Measurements from ENCODE around the gene CPXM2. TPM values are rescaled to one million over a fixed set of nuclear protein-coding genes. Genes with fewer than 3 reads are reported as not detected.

CPXM2 gene
- total and polyA plus RNA-seq, 10 of the 15 experiments (the other 5 are each of a cell fraction or from before 2014, with no cell fraction given): 0.08 to 1.1 (median 0.58) TPM

DNA sequence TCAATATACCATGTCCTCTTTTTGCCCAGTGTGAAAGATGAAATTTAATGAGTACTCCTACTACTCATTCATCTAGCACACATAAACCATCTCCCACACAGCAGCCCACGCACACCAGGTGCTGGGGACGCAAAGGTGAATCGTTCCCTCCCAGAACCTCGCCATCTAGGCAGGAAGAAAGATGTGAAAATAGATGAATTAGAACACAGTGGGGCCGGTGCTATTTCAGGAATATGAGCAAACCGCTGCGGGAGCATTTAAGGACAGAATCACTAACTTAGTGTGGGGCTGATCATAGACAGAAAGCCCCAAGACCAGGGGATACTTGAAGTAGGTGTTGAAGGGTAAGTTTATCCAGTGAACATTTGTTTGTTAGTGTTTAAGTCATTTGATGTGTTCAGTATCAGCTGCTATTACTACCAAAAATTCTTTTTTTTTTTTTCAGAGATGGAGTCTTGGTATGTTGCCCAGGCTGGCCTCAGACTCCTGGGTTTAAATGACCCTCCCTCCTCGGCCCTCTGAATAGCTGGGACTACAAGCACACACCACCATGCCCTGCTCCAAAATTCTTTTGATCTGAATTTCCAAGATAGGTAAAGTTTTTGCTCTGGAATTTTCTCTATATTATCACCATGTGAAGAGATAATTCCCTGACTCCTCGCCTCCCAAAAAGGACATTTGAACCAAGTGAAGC is 48.8 kb downstream of the CPXM2 start (continued):
- TF ChIP-seq, protein P1, sequence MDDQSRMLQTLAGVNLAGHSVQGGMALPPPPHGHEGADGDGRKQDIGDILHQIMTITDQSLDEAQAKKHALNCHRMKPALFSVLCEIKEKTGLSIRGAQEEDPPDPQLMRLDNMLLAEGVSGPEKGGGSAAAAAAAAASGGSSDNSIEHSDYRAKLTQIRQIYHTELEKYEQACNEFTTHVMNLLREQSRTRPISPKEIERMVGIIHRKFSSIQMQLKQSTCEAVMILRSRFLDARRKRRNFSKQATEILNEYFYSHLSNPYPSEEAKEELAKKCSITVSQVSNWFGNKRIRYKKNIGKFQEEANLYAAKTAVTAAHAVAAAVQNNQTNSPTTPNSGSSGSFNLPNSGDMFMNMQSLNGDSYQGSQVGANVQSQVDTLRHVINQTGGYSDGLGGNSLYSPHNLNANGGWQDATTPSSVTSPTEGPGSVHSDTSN (IDR thresholded peaks at IDR 0.05; ENCODE audit: insufficient replicate concordance, low read depth, low read length): no peak
- TF ChIP-seq CBX3 (IDR thresholded peaks at IDR 0.05; ENCODE audit: borderline replicate concordance, low read depth): no peak
- no peak for TF ChIP-seq NBN (IDR thresholded peaks at IDR 0.05)
- TF ChIP-seq ZNF207 (IDR thresholded peaks at IDR 0.05; ENCODE audit: borderline replicate concordance): no peak
- TF ChIP-seq RAD21 (IDR thresholded peaks at IDR 0.05; ENCODE audit: insufficient read depth, low read depth, low read length): no peak
- no peak for TF ChIP-seq KAT2A (conservative IDR thresholded peaks at IDR 0.05; ENCODE audit: control insufficient read depth, low read depth, low read length)
- no peak for TF ChIP-seq ZNF24 (IDR thresholded peaks at IDR 0.05)
- TF ChIP-seq NR2F1 (conservative IDR thresholded peaks at IDR 0.05): no peak
- TF ChIP-seq PML (IDR thresholded peaks at IDR 0.05; ENCODE audit: low read length): no peak
- TF ChIP-seq EGR1 (IDR thresholded peaks at IDR 0.05; ENCODE audit: borderline replicate concordance in 1 of 2, low read depth in 2 of 2, low read length in 2 of 2): peak in 1 of 2 experiments; percentile 48; a peak in 1 of 3 replicates
- TF ChIP-seq, protein P2, sequence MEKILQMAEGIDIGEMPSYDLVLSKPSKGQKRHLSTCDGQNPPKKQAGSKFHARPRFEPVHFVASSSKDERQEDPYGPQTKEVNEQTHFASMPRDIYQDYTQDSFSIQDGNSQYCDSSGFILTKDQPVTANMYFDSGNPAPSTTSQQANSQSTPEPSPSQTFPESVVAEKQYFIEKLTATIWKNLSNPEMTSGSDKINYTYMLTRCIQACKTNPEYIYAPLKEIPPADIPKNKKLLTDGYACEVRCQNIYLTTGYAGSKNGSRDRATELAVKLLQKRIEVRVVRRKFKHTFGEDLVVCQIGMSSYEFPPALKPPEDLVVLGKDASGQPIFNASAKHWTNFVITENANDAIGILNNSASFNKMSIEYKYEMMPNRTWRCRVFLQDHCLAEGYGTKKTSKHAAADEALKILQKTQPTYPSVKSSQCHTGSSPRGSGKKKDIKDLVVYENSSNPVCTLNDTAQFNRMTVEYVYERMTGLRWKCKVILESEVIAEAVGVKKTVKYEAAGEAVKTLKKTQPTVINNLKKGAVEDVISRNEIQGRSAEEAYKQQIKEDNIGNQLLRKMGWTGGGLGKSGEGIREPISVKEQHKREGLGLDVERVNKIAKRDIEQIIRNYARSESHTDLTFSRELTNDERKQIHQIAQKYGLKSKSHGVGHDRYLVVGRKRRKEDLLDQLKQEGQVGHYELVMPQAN (conservative IDR thresholded peaks at IDR 0.05): no peak
- no peak for TF ChIP-seq PAX8 (IDR thresholded peaks at IDR 0.05)
- no peak for TF ChIP-seq NFYA (IDR thresholded peaks at IDR 0.05; ENCODE audit: borderline replicate concordance, low read depth, low read length)
- peak; percentile 55; the same call in 1 of the 2 replicates for TF ChIP-seq IKZF1 (conservative IDR thresholded peaks at IDR 0.05)
- no peak for TF ChIP-seq NFYB (IDR thresholded peaks at IDR 0.05; ENCODE audit: insufficient read depth, low read depth, low read length)
- peak; percentile 55; the same call in 1 of the 2 replicates for TF ChIP-seq RUNX3 (IDR thresholded peaks at IDR 0.05; ENCODE audit: low read length)
- TF ChIP-seq, protein P3, sequence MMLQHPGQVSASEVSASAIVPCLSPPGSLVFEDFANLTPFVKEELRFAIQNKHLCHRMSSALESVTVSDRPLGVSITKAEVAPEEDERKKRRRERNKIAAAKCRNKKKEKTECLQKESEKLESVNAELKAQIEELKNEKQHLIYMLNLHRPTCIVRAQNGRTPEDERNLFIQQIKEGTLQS (IDR thresholded peaks at IDR 0.05; ENCODE audit: borderline replicate concordance, extremely low read depth, low read depth, low read length): no peak
- no peak for TF ChIP-seq ZNF217 (IDR thresholded peaks at IDR 0.05)
- TF ChIP-seq MTA2 (IDR thresholded peaks at IDR 0.05; ENCODE audit: low read depth): peak; percentile 48; the same call in 1 of the 2 replicates
- peak; percentile 59; the same call in 1 of the 2 replicates for TF ChIP-seq EED (IDR thresholded peaks at IDR 0.05; ENCODE audit: low read depth)
- no peak for TF ChIP-seq FOS (IDR thresholded peaks at IDR 0.05; ENCODE audit: borderline replicate concordance, extremely low read depth, insufficient read length)
- no peak for TF ChIP-seq NR2C1 (IDR thresholded peaks at IDR 0.05)
- TF ChIP-seq, protein P4, sequence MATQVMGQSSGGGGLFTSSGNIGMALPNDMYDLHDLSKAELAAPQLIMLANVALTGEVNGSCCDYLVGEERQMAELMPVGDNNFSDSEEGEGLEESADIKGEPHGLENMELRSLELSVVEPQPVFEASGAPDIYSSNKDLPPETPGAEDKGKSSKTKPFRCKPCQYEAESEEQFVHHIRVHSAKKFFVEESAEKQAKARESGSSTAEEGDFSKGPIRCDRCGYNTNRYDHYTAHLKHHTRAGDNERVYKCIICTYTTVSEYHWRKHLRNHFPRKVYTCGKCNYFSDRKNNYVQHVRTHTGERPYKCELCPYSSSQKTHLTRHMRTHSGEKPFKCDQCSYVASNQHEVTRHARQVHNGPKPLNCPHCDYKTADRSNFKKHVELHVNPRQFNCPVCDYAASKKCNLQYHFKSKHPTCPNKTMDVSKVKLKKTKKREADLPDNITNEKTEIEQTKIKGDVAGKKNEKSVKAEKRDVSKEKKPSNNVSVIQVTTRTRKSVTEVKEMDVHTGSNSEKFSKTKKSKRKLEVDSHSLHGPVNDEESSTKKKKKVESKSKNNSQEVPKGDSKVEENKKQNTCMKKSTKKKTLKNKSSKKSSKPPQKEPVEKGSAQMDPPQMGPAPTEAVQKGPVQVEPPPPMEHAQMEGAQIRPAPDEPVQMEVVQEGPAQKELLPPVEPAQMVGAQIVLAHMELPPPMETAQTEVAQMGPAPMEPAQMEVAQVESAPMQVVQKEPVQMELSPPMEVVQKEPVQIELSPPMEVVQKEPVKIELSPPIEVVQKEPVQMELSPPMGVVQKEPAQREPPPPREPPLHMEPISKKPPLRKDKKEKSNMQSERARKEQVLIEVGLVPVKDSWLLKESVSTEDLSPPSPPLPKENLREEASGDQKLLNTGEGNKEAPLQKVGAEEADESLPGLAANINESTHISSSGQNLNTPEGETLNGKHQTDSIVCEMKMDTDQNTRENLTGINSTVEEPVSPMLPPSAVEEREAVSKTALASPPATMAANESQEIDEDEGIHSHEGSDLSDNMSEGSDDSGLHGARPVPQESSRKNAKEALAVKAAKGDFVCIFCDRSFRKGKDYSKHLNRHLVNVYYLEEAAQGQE (IDR thresholded peaks at IDR 0.05; ENCODE audit: low read depth, low read length): no peak
- TF ChIP-seq IKZF2 (IDR thresholded peaks at IDR 0.05): peak; percentile 33 to 38; a peak in 2 of 4 replicates
- no peak for TF ChIP-seq SMAD5 (IDR thresholded peaks at IDR 0.05; ENCODE audit: low read depth)
- TF ChIP-seq DPF2 (IDR thresholded peaks at IDR 0.05): 0 out of 2 replicates have a peak, but pooled peaks have one; percentile 46
